Gastrocnemius medialis (tissue), 4 donors: Measurements from ENCODE around the gene EFEMP1.

Experiments
- CTCF ChIP-seq, 5 experiments: fragments of 450-650 bp in 3 of 5; fragments of 200-600 bp in 2 of 5; sonication (generic) in 2 of 5; IDR thresholded peaks in 4 of 5; conservative IDR thresholded peaks in 1 of 5; 1 replicate in 4 of 5; 2 replicates in 1 of 5; pipeline ENCODE4 v1.5.1; 2016 to 2019; ENCODE audit warnings: antibody characterized with exemption in 5 of 5, mild to moderate bottlenecking in 3 of 5, moderate library complexity in 3 of 5
- POLR2A ChIP-seq, 2 donors: fragments of 450-650 bp; IDR thresholded peaks; one replicate each; pipeline ENCODE4 v1.6.1; 2017; ENCODE audit warnings: antibody characterized with exemption in 2 of 2, mild to moderate bottlenecking in 2 of 2, moderate library complexity in 2 of 2

GRCh38 chr2:55961318-55961911 is 37.8 kb upstream of the EFEMP1 start:
- no peak for TF ChIP-seq POLR2A (IDR thresholded peaks at IDR 0.05)
- TF ChIP-seq CTCF (IDR thresholded peaks at IDR 0.05 in 4 of 5, conservative IDR thresholded peaks at IDR 0.05 in 1 of 5), result peak in 3 of 5 experiments; percentile 17 to 51 (median 33)
